ENCODE data around the gene GRB10.
"Not testable (repeated sequence)": the region's sequence is repeated elsewhere in the genome, so short reads cannot be mapped to it uniquely, and the experiment has no call there.

Gene GRB10

DNA sequence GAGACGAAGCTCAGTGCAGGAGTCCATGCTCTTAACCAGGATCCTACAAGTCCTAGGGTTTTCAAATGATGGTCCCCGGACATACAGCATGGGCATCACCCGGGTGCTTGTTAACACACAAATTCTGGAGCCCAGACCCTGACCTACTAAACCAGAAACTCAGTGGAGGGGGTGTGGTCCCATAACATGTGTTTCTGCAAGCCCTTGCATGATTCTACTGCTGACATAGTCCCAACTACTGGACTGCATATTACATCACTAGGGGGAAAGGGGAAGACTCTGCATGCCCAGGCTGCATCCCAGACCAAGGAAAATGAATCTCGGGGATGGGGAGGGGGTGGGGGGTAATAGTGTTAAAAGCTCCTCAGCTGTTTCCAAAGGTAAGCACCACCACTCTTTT, 40.3 kb downstream of the GRB10 start:
- no peak for DNase-seq

DNA sequence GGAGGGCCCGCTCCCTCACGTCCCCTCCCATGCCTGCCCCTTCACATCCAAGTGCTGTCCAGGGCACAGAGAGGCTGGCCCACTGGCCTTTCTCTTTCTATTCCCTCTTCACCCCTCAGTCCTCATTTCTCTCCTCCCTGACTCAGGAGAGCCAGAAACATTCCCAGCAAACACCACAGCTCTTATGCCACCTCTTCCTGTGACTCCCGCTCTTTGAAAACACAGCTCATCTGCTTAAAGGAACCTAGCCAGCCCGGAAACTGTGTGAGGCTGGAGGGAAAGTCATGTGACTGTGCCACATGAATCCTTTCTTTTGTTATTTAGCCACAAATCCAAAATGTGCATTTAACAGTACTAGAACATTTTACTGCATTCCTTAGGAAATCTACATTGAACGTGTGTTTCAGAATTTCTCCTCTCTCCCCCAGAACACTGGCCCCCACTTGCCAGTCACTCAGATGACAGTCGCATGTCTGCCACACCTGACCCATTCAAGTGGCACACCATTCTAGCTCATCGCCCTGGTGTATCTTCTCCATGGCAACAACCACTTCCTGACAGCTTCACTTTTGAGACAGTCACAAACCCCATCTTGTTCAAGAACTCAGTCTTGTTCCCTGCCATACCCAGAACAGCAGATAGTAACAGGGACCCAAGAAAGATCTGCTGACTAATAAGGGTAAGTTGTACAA, 42.8 kb downstream of the GRB10 start:
- peak; percentile 1 for DNase-seq

DNA sequence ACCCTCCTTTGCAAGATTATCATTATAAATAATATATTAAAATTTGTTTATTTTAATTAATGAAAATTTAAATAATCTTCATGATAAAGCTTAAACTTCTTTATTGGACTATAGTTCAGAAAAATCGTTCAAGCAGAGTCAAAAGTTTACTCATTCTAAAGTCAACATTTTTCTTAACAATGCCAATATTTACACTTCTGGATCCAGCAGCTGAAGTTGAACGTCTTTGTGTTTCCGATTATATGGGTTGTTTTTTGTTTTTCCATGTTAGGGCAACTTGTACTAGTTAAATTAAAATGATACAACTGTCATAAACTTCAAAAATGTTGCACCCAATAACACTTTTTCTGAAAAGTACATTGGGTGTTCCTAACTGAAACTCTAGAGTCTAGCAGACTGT, 43.8 kb downstream of the GRB10 start:
- DNase-seq = no peak

DNA sequence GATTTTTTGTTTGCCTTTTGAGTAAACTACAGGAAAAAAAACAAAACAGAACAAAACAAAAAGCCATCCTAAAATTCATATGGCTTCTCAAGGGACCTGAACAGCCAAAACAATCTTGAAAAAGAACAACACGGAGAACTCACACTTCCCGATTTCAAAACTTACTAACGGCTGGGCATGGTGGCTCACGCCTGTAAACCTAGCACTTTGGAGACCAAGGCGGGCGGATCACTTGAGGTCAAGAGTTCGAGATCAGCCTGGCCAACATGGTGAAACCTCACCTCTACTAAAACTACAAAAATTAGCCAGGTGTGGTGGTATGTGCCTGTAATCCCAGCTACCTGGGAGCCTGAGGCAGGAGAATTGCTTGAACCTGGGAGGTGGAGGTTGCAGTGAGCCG, 46.9 kb downstream of the GRB10 start:
- DNase-seq = not testable (repeated sequence)

DNA sequence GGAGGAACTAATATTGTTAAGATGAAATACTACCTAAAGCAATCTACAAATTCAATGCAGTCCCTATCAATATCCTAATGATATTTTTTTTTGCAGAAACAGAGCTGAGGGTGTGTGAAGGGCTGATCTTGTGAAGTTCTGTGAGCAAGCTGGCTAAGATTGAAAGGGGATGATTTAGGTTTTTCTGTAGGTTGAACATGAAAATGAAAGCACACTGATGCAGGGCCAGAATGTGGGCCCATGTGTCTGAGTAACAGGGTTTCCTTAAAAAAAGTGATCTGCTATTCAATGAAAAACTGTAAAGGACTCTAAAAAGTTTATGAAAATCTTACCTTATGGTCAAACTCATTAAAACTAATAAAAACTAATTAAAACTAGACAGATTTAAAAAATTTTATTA, 47.4 kb downstream of the GRB10 start:
- no peak for DNase-seq

DNA sequence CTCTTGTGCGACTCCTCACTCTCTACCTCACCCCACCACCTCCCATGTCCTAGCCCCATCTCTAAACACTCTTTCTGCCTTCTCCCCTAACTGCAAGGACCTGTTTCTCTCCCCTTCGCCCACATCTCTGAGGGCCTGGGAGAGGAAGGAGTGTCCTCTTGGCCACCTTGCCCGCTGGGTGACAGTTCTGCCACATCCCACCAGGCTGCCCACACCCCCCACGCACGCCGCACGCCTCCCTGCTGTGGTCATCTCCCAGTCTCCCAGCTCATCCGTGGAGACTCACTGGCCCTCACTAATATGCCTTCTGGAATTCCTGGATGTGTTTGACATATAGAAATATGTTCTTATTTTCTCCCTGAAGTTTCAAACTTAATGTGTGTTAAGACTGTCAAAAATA, 48.5 kb downstream of the GRB10 start:
- no peak for DNase-seq

DNA sequence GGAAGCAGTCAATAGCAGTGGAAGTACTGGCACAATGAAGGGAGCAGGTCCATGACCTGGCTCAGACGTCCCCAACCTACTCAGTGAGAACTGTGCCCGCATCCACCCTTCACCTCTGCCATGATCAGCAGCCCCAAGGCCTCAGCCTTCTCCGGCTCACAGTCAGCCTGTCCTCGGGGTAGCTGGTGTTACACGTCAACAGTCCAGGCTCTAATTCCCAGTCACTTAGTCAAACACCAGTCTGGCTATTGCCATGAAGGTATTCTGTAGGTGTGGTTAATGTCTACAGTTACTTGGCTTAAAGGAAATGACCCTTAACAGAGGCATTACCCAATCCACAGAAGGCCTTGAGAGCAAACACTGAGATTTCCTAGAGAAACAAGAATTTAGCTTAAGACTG, 49.1 kb downstream of the GRB10 start:
- peak; percentile 79 for DNase-seq

DNA sequence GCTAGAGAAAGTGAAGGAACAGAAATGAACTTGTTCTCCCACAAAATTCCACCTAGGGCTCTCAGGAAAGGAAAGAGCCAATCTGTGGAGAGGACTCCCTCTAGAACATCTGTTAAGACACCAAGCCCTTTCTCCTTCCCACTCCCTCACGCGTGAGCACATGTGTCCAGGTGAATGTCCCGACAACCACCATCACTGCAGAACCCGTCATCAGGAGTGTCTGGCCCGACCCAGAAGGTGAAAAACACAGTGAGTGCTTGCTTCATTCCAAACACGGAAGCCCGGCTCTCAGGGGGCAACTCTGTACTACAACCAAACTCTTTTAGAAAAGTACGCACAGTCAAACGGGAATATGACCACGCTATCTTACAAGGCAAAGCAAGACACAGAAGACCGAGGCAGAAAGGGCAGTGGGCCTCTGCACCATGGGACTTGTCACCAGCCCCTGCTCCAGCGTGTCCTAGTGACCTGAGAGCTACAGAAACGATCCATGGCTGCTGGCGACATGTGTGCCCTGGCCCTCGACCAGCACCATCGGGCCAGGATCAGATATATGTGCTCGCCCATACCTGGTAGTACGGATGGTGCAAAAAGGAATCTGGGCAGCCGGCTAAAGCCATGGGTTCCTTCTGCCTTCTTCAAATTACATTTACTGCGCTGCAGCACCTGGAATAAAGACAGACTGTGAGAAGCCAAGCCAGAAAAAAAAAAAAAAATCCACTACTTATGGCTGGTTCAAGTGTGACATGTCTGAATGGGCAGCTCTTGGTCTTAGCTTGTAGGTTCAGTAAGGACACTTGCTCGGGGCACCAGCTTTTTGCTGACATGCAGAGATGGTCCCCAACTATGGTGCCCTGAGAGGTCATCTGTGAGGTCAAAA, 50.8 kb downstream of the GRB10 start:
- no peak for DNase-seq

DNA sequence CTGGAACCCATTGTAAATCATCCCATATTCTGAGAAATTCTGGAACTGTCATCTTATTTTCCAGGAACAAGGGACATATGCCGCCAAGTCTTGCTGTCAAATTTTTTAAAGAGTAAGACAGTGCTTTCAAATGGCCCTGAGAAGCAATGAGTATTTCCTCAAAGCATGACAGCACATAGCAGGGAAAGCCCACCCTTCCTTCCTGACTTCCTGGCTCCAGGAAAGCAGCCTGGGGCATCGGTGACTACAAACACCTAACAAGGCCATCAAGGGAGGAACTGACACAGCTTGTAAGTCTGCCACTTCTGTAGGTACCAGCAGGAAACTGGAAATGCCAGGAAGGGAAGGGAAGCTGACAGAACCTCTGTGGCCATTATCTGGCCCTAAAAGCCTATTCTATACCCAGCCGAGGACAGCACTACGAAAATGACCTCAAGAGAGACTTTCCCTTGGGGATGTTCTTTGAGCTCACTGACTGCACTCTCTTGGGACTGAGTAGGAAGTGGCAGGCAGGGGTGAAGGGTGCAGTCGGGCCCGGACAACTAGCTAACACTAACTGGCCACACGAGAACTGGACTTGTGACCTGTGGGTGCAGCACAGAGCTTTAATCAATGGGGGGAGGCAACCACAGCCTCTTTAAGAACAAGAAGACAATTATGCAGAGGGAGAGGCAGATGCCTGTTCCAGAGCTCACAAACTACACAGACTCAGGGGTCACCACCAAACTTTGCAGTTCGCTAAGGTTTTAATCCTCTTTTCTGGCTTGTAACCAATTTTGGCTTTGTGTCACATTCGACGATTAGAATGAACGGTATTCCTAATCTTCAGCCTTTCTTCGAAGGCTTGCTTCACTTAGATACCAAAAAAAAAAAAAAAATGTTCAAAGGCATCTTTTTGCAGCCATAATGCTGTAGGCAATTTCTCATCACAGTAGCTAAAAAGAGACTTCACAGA, 52.0 kb downstream of the GRB10 start:
- no peak for DNase-seq

DNA sequence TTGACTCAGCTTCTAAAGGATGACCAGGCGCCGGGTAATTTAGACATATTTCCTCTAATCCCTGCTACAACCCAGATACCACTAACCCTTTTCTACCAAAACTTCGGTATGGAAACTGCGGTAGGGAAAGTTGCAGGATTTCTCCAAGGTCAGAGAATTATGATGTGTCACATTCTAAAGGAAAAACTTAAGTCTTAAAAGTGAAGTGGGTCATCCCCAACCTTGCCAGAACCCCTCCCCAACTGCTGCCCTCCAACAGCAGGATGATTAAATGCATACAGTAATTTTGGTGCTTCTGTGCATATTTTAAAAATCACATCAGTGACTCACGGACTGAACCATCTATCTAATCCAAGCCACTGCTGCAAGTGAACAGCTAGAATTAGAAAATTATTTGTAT, 52.7 kb downstream of the GRB10 start:
- no peak for DNase-seq

DNA sequence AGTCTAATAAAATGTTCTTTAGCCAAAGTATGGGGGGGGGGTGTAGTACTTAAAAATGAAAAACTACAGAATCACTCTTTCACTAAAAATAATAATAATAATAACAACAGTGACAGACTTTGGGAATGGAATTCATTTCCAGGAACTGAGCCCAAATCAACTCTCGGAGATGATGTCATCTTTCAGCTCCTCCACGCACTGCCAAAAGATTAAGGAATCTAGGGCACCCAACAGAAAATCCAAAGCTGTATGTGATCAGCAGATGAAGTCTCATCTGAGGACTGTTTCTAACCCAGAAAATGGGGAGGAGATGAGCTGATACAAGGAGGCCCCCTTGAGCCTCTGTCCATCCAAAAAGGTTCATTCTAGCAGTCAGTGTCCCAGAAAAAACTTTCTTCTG, 54.5 kb downstream of the GRB10 start:
- DNase-seq = no peak

DNA sequence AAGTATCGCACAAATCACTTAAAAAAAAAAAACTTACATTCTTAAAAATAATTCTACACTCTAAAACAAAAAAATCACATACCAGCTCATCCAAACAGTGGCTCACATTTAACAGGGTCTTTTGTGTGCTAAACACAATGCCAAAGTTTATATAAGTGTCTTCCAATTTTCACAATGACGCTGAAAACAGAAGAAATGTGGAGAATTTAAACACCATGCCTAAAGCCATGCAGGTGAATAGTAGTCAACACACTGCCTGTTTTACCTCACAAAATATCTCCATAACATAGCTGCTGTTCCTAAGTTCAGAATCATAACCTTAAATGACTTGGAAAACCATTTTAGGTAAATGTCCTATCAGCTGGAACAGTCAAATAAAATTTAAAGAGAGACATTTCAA, 55.0 kb downstream of the GRB10 start:
- DNase-seq = no peak

DNA sequence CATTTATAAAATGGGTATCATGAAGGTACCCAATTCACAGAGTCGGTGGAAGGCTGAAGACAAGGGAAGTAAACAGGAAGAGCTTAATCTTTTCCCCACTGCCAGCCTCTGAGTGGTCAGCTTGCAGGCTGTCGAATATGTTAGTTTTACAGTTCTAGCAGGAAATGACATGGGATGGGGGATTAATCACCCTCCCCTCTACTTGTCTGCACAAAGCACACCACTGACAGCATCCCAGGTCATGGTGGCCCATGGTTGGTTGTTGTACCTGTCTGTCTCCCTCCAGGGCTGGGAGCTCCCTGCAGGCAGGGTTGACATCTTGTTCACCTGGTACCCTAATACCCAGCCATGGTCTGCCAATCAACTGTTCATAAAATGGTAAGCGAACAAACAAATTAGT, 55.6 kb downstream of the GRB10 start:
- no peak for DNase-seq

DNA sequence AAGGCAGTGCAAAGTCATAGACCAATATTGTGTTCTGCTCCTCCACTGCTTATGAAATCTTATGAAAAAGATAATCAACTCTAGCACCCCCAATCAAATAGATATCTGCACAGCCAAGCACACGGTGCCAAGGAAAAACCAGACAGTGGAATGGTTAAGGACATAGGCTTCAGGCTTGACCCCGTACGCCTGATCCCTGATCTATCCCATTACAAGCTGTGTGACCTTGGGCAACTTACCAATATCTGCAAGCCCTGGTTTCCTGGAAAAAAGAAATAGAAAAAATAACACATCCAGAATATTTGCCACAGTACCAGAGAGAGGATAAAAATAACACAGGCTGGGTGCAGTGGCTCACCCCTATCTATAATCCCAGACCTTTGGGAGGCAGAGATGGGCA, 56.9 kb downstream of the GRB10 start:
- no peak for DNase-seq

DNA sequence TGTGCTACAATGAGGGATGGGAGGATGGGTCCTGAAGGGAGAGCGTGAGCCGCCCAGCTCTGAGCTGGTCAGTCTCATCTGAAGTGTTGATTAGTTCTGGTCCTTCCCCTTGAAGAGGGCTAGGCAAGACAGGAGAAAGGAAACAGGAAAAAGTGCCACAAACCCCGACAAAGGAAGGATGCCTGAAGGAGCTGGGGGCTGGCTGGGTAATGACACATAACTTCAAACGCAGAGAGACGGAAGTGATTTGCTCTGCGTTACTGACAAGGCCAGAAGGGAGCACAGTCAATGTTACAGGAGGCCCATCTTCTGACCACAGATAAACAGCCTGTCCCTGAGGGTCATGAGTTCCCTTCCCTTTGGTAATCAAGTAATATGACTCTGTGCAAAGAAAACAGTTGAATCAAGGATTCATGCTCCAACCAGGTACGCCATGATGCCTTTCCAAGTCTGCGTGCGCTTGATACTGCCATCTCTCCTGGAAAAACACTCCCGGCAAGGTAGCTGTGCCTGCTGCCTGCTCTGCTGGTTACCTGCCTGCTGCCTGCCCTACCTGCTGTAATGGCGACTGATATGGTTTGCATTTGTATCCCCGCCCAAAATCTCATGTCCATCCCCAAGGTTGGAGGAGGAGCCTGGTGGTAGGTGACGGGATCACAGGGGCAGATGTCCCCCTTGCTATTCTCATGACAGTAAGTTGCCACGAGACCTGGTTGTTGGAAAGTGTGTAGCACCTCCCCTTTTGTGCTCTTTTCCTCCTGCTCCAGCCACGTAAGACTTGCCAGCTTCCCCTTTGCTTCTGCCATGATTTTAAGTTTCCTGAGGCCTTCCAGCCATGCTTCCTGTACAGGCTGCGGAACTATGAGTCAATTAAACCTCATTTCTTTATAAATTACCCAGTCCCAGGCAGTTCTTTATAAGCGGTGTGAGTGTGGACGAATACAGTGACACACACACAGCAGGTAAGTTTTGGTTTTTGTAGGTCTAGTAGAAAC, 57.9 kb downstream of the GRB10 start:
- no peak for DNase-seq

DNA sequence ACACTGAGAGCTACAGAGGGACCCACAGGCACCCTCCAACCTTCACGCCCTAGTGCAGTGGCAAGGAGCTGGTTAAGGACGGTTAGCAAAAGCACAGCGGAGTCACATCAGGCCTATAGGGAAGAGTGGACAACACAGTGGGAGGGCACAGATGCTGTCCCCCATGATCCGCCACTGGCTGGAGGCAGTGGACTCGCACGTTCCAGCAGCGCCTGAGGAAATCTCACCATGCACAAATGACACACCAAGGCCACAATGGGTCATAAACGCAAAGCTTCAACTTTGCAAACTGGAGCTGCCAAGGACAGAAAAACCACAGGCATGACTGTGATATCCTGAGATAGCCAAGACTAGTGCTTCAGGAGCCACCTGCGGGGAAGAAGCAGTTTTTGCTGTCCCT, 58.8 kb downstream of the GRB10 start:
- DNase-seq = no peak

DNA sequence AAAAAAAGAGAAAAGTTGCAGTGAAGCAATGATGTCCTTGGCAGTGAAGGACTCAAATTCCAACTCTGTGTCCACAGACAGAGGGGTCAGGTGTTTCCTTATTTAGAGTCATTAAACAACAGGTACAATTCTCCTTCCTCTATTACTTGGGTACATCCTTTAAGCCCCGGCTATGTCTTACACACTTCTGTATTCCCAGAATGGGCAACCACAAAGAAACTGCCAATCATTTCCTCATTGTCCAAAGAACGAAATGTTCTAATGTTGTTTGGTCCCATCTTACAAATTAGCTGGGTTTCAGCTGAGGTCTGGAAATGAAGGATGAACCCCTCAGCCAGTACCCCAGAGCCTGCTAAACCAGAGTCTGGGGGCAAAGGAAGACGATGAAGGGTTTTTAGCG, 59.5 kb downstream of the GRB10 start:
- no peak for DNase-seq

DNA sequence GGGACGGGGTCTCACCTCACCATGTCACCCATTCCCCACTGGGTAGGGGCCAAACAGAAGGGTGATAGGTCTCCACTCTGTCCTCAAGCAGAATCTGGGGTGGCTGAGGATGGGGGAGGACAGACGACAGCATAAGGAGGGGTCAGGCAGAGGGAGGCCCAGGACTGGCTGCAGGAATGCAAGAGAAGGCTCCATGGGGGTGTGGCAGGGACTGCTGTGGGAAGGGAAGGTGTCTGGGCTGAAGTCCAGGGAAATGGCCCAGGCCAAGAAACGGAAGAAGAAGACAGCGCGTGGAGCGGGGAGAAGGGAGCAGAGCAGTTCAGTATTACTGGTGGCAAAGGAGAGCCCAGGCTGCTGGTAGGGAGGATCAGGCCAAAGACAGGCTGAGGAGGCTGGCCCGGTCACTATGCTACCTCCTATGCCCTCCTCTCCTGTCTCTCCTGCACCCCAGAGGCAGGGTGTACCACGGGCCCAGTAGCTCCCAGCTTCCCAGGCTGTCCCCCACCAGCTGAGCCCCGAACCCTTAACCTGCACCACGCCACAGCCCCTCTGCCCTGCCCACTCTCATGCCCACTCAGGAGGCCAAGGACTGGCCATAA, 60.9 kb downstream of the GRB10 start:
- no peak for DNase-seq

DNA sequence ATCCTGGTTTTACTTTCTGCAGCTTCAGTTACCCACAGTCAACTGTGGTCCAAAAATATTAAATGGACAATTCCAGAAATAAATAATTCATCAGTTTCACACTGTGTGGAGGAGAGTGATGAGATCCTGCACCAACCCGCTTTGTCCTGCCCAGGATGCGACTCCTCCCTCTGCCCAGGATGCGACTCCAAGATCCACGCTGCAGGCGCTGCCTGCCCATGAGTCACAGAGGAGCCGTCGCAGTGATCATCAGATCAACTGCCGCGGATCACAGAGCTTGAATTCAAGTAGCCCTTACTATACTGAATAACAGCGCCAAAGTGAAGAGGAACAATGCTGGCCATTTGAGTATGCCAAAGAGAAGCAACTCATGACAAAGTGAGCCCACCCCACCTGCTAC, 61.5 kb downstream of the GRB10 start:
- DNase-seq = no peak

DNA sequence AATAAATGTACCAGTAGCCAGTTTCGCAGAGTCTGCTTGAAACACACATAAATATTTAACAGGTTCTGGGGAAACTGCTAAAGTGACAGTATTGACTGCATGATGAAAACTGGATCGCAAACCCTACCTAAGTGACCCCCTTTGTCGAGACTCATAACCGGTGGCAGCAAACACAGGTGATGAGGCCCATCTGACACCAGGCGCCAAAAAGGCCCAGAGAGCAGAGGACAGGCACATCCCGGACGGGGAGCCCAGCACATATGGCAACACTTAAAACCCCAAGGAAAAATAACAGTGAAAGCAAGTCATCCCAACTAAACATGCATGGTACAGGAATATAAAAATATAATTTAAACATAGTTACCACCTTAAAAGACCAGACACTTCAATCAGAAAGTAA, 62.4 kb downstream of the GRB10 start:
- DNase-seq = no peak

DNA sequence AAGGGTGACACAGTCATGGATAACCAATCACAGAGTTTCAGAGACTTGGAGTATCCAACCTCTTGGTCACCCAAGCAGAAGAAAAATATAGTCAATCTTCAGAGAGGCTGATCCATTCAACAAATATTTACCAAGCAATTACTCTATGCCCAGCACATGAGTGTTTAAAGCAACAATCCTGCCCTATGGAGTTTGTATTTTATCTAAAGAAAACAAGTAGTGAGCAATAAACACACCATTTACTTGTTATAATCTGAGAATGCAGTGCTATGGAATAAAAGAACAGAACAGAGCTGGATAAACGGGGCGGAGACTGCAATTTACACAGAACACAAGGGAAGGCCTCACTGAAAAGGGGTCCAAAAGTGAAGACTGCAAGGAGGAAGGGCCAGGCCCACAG, 63.8 kb downstream of the GRB10 start:
- peak; percentile 10 for DNase-seq

DNA sequence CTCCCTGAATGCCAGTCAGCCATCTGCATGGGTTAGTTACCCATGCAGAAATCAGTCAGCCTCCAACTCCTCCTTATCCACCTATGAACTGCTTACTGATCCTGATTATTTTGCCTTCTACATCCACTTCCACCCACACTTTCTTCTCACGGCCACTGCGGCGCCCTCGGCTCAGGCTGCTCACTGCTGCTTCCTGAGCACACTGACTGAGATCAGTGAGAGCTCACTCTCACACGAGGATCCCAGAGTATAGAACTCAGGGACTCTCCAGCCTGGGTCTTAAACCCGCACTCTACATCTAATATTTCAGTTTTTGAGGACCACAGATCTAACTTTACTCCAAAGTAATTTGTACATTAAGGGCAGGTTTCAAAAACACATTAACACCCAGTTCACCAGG, 64.4 kb downstream of the GRB10 start:
- peak; percentile 11 for DNase-seq

Measured in kidney glomerular epithelial cell (primary cell).